Measurements from ENCODE around the gene CILP2.

GRCh38 chr19:19540064-19540714 is 2.1 kb downstream of the CILP2 start:
- no peak for TF ChIP-seq CTCF (conservative IDR thresholded peaks at IDR 0.05; ENCODE audit: low read depth in 2 of 2)
- peak; percentile 70 for TF ChIP-seq CREB1 (CRISPR knock-in tag; IDR thresholded peaks at IDR 0.05; ENCODE audit: low read depth)
- TF ChIP-seq EZH2 (IDR thresholded peaks at IDR 0.05; ENCODE audit: low read depth, unreplicated experiment), result no peak
- no peak for TF ChIP-seq REST (IDR thresholded peaks at IDR 0.05; ENCODE audit: unreplicated experiment)
- no peak for TF ChIP-seq ETS1 (IDR thresholded peaks at IDR 0.05)

All from GM23338 (cell line).